OCI-LY7 (cell line): ENCODE measurements around the gene CASP12. TPM values are rescaled to one million over a fixed set of nuclear protein-coding genes. Genes with fewer than 3 reads are reported as not detected.

ENCODE experiments used
- BruUV-seq: library from RNA; stranded (reverse); fragments of 400-500 nt; replicated peaks from 2 replicates; lab custom pipeline; 2021; lab: Mats Ljungman, UMichigan
- CTCF ChIA-PET: fragments of 300-600 bp; sonication (Branson Sonifier 250); formaldehyde crosslinking; loops from one replicate; lab custom pipeline; 2022; ENCODE audit warnings: antibody characterized with exemption; ENCODE audit not compliant: unreplicated experiment; lab: Charles Lee
- POLR2A ChIA-PET: fragments of 300-600 bp; sonication (Branson Sonifier 250); formaldehyde crosslinking; loops from one replicate; lab custom pipeline; 2022; ENCODE audit warnings: antibody characterized with exemption; lab: Charles Lee
- DNase-seq: peaks from one replicate; pipeline ENCODE4 v3.0.0-alpha.2; 2015; ENCODE audit warnings: low spot score
- H2AFZ ChIP-seq: fragments of 200-600 bp; sonication (generic), shearing (Covaris generic); 2 replicates; pipeline ENCODE4 v1.6.1; 2014; ENCODE audit warnings: mild to moderate bottlenecking, antibody characterized with exemption, low read length, moderate library complexity
- H3K27ac ChIP-seq: fragments of 200-600 bp; sonication (generic); 2 replicates; pipeline ENCODE4 v1.5.1; 2014; ENCODE audit warnings: mixed run types, low read depth, mild to moderate bottlenecking, moderate library complexity, low read length, inconsistent platforms; ENCODE audit not compliant: poor library complexity, severe bottlenecking
- H3K36me3 ChIP-seq: fragments of 200-600 bp; sonication (generic); 2 replicates; pipeline ENCODE4 v1.6.1; 2014; ENCODE audit warnings: mild to moderate bottlenecking, antibody characterized with exemption, low read length, moderate library complexity, mixed read lengths; ENCODE audit not compliant: insufficient read depth
- H3K4me1 ChIP-seq: fragments of 200-600 bp; sonication (generic); 2 replicates; pipeline ENCODE4 v1.5.1; 2014; ENCODE audit warnings: mild to moderate bottlenecking, low read length; ENCODE audit not compliant: insufficient read depth, poor library complexity, severe bottlenecking
- H3K4me2 ChIP-seq: fragments of 200-600 bp; sonication (generic); 2 replicates; pipeline ENCODE4 v1.6.1; 2014; ENCODE audit warnings: mild to moderate bottlenecking, low read length
- H3K4me3 ChIP-seq: fragments of 200-600 bp; sonication (generic); 2 replicates; pipeline ENCODE4 v1.5.1; 2014; ENCODE audit warnings: mild to moderate bottlenecking, low read depth, low read length; ENCODE audit not compliant: poor library complexity, severe bottlenecking
- H3K79me2 ChIP-seq: fragments of 200-600 bp; sonication (generic); 2 replicates; pipeline ENCODE4 v1.6.1; 2016; ENCODE audit warnings: low read depth, mild to moderate bottlenecking, low read length, moderate library complexity, mixed read lengths; ENCODE audit not compliant: insufficient read depth
- H3K9me2 ChIP-seq: fragments of 200-600 bp; sonication (generic); 2 replicates; pipeline ENCODE4 v1.6.1; 2016; ENCODE audit warnings: mild to moderate bottlenecking, low read length, mixed read lengths; ENCODE audit not compliant: insufficient read depth
- H3K9me3 ChIP-seq: fragments of 200-600 bp; sonication (generic); 2 replicates; pipeline ENCODE4 v1.6.1; 2014; ENCODE audit warnings: mild to moderate bottlenecking, mixed run types, low read length, mixed read lengths
- H4K20me1 ChIP-seq: fragments of 200-600 bp; sonication (generic); 2 replicates; pipeline ENCODE4 v1.6.1; 2014; ENCODE audit warnings: mild to moderate bottlenecking, antibody characterized with exemption, low read length, moderate library complexity, mixed read lengths; ENCODE audit not compliant: insufficient read depth
- EZH2phosphoT487 ChIP-seq: fragments of 200-600 bp; sonication (generic); IDR thresholded peaks from 2 replicates; pipeline ENCODE4 v1.6.1; 2018; ENCODE audit warnings: low read depth, borderline replicate concordance, mild to moderate bottlenecking, mixed run types, antibody characterized with exemption, low read length, moderate library complexity, mixed read lengths
- intact Hi-C: fragments of 100-400 bp; cut with micrococcal nuclease; formaldehyde crosslinking; loops from one replicate; pipeline ENCODE4 v1.10.0; 2022; ENCODE audit not compliant: unreplicated experiment
- total RNA-seq, 2 experiments: library from RNA; depleted of rRNA in 1 of 2; stranded (reverse); fragments of >200 nt in 1 of 2; shearing (Covaris generic) in 1 of 2; gene quantifications; 2 replicates each; pipeline ENCODE4 v1.2.3, GENCODE V29; 2014 to 2022
- TF ChIP-seq, protein P1 (sequence below): fragments of 200-600 bp; sonication (generic); conservative IDR thresholded peaks from 2 replicates; pipeline ENCODE4 v1.5.1; 2014; ENCODE audit warnings: mild to moderate bottlenecking, antibody characterized with exemption, low read length, moderate library complexity, mixed read lengths

The CASP12 gene
- total RNA-seq, 2 experiments from 2014 or later, result not detected

DNA sequence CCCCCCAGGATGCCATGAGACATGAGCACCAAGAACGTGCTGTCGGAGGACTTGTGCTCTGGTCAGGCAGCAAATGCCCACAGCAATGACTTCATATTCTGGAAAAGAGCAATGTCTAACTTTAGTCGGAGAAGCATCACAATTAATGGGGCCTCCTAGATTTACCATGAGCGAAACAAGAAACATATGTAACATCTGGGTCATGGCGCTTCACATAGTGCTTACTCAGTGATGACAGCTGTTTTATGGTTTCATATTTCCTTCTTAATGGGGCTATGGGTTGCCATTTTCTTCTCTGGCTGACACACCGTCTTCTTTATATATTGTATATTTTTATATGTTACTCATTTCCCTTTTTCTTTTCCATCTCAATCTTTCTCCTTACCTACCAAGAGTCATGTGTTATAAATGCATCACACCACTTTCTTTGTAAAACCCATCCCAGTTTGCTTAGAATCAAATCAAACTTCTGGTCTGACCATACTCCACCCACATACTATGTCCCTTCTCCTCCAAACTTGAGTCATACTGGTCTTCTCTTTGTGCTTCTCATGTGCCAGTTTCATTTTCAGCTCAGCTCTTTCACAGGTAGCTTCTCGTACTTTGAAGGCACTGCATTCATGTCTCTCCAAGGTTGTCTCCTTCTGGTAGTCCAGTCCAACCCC, 9.4 kb upstream of the CASP12 start:
- ChIA-PET CTCF (no interaction called here), POLR2A (no interaction called here)
- Histone ChIP-seq H3K36me3 (no peaks in the 10 kb centered on the region), H3K4me3 (no peak overlapping the region), H2AFZ (no peak overlapping the region), H3K27ac (no peak overlapping the region), H3K79me2 (no peaks in the 10 kb centered on the region), H3K4me1 (no peaks in the 10 kb centered on the region), H3K4me2 (no peak overlapping the region), H4K20me1 (no peaks in the 10 kb centered on the region), H3K9me3 (no peaks in the 10 kb centered on the region), H3K9me2 (no peaks in the 10 kb centered on the region)
- TF ChIP-seq, protein P1, sequence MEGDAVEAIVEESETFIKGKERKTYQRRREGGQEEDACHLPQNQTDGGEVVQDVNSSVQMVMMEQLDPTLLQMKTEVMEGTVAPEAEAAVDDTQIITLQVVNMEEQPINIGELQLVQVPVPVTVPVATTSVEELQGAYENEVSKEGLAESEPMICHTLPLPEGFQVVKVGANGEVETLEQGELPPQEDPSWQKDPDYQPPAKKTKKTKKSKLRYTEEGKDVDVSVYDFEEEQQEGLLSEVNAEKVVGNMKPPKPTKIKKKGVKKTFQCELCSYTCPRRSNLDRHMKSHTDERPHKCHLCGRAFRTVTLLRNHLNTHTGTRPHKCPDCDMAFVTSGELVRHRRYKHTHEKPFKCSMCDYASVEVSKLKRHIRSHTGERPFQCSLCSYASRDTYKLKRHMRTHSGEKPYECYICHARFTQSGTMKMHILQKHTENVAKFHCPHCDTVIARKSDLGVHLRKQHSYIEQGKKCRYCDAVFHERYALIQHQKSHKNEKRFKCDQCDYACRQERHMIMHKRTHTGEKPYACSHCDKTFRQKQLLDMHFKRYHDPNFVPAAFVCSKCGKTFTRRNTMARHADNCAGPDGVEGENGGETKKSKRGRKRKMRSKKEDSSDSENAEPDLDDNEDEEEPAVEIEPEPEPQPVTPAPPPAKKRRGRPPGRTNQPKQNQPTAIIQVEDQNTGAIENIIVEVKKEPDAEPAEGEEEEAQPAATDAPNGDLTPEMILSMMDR, result no peak
- TF ChIP-seq EZH2phosphoT487, result no peak
- intact Hi-C loops, result no loop called here
- DNase-seq, result no peak
- no TSS peak for BruUV-seq

DNA sequence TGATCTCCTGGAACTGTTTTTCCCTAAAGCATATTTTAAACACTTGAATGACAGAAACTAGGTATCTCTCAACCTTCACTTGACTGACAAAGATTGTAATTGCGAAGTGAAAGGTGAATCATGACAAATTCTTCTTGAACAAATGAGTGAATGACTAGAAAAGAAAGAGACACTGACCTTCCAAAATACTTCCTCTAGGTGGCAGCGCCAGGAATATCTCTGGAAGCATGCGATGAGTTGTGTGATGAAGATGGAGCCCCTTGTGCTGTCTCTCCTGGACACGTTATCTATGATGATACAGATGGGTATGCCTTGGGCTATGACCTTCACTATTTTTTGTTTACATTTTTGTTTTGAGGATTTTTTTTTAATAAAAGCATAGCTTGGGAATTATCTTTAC, 7.0 kb upstream of the CASP12 start:
- POLR2A ChIA-PET, result no interaction called here

DNA sequence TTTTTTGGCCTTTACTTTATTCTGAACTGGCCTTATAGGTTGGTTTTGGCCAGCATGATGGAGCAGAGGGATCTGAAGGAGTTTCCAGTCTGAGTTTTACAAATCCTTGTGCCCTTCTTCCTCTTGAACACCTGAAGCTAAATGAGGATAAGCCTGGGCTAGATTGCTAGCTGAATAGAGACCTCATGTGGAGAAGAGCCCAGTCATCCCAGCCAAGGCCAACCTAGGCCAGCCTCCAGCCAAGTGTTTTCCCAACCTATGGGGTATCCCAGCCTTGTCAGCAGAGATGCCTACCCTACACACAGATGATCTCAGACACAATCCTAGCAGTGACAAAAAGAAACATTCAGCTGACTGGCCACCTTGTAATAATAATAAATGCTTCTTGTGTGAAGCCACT, 966 bp upstream of the CASP12 start:
- H3K4me3 ChIP-seq, result no peak overlapping the region
- H3K4me1 ChIP-seq, result no peaks in the 10 kb centered on the region
- intact Hi-C loops, result no loop called here
- no peak for TF ChIP-seq EZH2phosphoT487
- TF ChIP-seq, protein P1, result no peak
- ChIA-PET POLR2A (no interaction called here), CTCF (no interaction called here)
- no peaks in the 10 kb centered on the region for H3K9me3 ChIP-seq
- no peak overlapping the region for H3K4me2 ChIP-seq
- no peak overlapping the region for H3K27ac ChIP-seq
- no peaks in the 10 kb centered on the region for H4K20me1 ChIP-seq
- no peak for DNase-seq
- H3K79me2 ChIP-seq, result no peaks in the 10 kb centered on the region
- H2AFZ ChIP-seq, result no peak overlapping the region
- H3K9me2 ChIP-seq, result no peaks in the 10 kb centered on the region
- no peaks in the 10 kb centered on the region for H3K36me3 ChIP-seq
- no TSS peak for BruUV-seq

More for the DNA sequence above, 7.0 kb upstream of the CASP12 start:
- no peaks in the 10 kb centered on the region for H3K9me3 ChIP-seq
- no peak overlapping the region for H3K27ac ChIP-seq
- no peak overlapping the region for H3K4me2 ChIP-seq
- H3K4me3 ChIP-seq, result no peak overlapping the region
- intact Hi-C loops, result no loop called here
- TF ChIP-seq, protein P1, result 0 out of 2 replicates have a peak, but pooled peaks have one; percentile 19
- no peak for TF ChIP-seq EZH2phosphoT487
- H3K4me1 ChIP-seq, result no peaks in the 10 kb centered on the region
- H3K79me2 ChIP-seq, result no peaks in the 10 kb centered on the region
- no peak overlapping the region for H2AFZ ChIP-seq
- no TSS peak for BruUV-seq
- H4K20me1 ChIP-seq, result no peaks in the 10 kb centered on the region
- DNase-seq, result no peak
- H3K9me2 ChIP-seq, result no peaks in the 10 kb centered on the region
- CTCF ChIA-PET, result no interaction called here
- no peaks in the 10 kb centered on the region for H3K36me3 ChIP-seq
